ENCODE results near the gene FURIN.
A peak's percentile ranks its signal among the peaks of the same experiment; 100 is the strongest.
"Not testable (repeated sequence)": the region's sequence is repeated elsewhere in the genome, so short reads cannot be mapped to it uniquely, and the experiment has no call there.

The FURIN gene

GRCh38 chr15:90903733-90904536 is 35.5 kb downstream of the FURIN start:
- no peak for DNase-seq

GRCh38 chr15:90904746-90905145 is 36.4 kb downstream of the FURIN start:
- DNase-seq: no peak

- no peak for DNase-seq
Observed at GRCh38 chr15:90905306-90906180, 37.2 kb downstream of the FURIN start.

- DNase-seq: no peak
Observed at GRCh38 chr15:90906181-90906849, 37.9 kb downstream of the FURIN start.

GRCh38 chr15:90907051-90907660 is 38.8 kb downstream of the FURIN start:
- no peak for DNase-seq

- DNase-seq: no peak
Observed at GRCh38 chr15:90907838-90908507, 39.6 kb downstream of the FURIN start.

- not testable (repeated sequence) for DNase-seq
Observed at GRCh38 chr15:90909449-90909848, 41.1 kb downstream of the FURIN start.

GRCh38 chr15:90909976-90910375 is 41.6 kb downstream of the FURIN start:
- DNase-seq: no peak

GRCh38 chr15:90910441-90911301 is 42.3 kb downstream of the FURIN start:
- no peak for DNase-seq

- DNase-seq: no peak
Observed at GRCh38 chr15:90911302-90911623, 42.9 kb downstream of the FURIN start.

GRCh38 chr15:90911906-90912769 is 43.8 kb downstream of the FURIN start:
- no peak for DNase-seq

- no peak for DNase-seq
Observed at GRCh38 chr15:90912770-90913075, 44.3 kb downstream of the FURIN start.

GRCh38 chr15:90913398-90913944 is 45.1 kb downstream of the FURIN start:
- no peak for DNase-seq

GRCh38 chr15:90914305-90915080 is 46.1 kb downstream of the FURIN start:
- no peak for DNase-seq

- DNase-seq: peak; percentile 39
Observed at GRCh38 chr15:90915216-90915807, 46.9 kb downstream of the FURIN start.

GRCh38 chr15:90915808-90916440 is 47.5 kb downstream of the FURIN start:
- DNase-seq: no peak

- no peak for DNase-seq
Observed at GRCh38 chr15:90916461-90916860, 48.1 kb downstream of the FURIN start.

GRCh38 chr15:90917569-90917968 is 49.2 kb downstream of the FURIN start:
- DNase-seq: no peak
